NCI-H1694 (cell line): Measurements from ENCODE around the gene MCEMP1.
A peak's percentile ranks its signal among the peaks of the same experiment; 100 is the strongest.

Experiments
- DNase-seq: peaks from one replicate; lab custom pipeline; 2025; lab: John Stamatoyannopoulos, UW

The MCEMP1 gene

DNA sequence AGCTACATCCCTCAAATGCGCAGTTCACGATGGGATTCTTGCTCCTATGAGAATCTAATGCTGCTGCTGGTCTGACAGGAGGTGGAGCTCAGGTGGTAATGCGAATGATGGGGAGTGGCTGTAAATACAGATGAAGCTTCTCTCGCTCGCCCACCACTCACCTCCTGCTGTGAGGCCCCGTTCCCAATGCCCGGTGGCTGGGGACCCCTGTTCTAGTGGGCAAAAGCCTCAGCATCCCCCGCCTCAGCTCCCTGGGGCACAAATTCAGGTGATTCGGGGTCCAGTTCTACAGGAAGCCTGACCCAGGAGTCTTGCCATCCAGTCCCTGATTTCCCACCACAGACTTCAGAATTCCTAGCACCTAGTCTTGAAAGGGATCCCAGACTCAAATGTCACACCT is 4.4 kb upstream of the MCEMP1 start:
- DNase-seq = no peak

GRCh38 chr19:7674010-7675005 is 2.6 kb upstream of the MCEMP1 start:
- peak; percentile 24 for DNase-seq

GRCh38 chr19:7676376-7676775 is 514 bp upstream of the MCEMP1 start:
- no peak for DNase-seq

DNA sequence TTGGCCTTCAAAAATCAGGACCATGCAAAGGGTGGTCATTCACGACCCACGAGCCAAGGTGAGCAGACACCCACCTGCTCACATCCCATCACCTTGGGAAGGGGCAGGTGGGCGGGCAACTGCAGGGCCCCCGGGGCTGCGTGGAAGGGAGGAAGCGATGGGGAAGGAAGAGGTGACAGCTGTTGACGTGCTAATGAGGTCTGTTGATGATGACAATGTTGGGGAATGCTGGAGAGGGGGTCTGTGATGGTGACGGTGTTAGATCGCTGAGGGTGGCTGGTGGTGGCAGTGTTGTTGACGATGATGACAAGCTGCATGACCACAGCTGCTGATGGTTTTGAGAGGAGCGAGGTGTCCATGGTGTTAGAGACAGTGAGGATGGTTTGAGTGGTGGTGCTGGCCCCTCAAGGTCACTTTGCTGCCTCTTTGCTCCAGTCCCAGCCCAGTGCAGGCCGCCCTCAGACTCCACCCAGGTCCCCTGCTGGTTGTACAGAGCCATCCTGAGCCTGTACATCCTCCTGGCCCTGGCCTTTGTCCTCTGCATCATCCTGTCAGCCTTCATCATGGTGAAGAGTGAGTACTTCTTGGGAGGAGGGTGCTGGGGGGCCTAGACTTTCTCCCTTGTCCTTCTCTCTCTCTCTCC is 900 bp downstream of the MCEMP1 start:
- no peak for DNase-seq

GRCh38 chr19:7678971-7679751 is 2.3 kb downstream of the MCEMP1 start:
- DNase-seq = peak; percentile 12

DNA sequence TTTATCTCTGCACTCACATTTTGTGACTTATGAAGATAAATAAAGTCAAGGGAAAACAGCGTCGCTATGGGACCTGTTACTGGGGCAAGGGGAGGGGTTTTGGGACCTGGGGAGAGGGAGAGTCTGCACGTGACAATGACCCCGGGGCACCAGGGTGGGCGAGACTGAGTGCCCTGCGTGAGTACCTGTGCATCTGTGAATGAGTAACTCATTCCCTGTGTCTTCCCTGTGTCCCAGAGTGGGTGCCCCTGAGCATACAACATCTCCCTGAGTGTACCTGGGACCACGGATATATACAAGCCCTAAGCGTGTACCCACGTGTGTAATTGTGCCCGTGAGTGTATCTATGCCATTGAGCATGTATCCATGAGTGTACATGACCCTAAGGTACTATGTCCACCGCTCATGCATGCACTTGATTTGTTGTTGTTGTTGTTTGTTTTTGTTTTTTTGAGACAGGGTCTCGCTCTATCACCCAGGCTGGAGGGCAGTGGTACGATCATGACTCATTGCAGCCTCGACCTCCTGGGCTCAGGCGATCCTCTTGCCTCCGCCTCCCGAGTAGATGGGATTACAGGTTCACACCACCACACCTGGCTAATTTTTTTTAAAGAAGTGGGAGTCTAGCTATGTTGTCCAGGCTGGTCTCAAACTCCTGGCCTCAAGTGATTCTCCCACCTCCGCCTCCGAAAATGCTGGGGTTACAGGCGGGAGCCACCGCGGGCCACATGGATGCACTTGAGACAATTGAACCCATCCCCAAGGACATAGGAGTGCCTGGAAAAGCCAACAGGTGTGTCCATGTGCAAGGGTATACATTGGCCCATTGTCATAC is 3.1 kb downstream of the MCEMP1 start:
- DNase-seq = no peak

- DNase-seq = peak; percentile 43
Observed at GRCh38 chr19:7680606-7681339, 3.9 kb downstream of the MCEMP1 start, which contains the start of gene TRAPPC5. TSS of gene TRAPPC5 (plus strand) at chr19:7680833. CDS start at chr19:7682254, 1,421 bp downstream.

GRCh38 chr19:7681340-7682174 is 4.7 kb downstream of the MCEMP1 start:
- no peak for DNase-seq

- DNase-seq = no peak
Observed at GRCh38 chr19:7682175-7682855, 5.4 kb downstream of the MCEMP1 start.

GRCh38 chr19:7685546-7686445 is 8.9 kb downstream of the MCEMP1 start:
- DNase-seq = no peak

DNA sequence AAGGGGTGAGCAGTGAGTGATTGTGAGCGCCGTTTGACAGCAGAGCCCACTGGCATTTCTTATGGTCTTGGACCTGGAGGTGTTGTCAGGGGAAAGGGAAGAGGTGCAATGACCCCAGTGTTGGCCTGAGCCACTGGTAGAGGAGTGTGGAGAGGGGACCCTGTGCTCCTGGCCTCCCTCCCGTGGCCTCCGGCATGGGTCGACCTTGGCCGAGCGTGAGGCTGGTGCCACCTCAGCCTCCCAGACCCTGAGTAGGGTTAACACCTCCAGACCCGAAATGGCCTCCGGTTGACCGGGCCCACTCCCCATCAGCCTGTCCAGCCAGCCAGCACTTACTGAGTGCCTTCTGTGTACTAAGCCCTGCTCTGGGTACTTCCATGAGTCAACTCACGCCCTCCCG is 10.3 kb downstream of the MCEMP1 start:
- DNase-seq = no peak

GRCh38 chr19:7689165-7689564 is 12.3 kb downstream of the MCEMP1 start:
- no peak for DNase-seq

DNA sequence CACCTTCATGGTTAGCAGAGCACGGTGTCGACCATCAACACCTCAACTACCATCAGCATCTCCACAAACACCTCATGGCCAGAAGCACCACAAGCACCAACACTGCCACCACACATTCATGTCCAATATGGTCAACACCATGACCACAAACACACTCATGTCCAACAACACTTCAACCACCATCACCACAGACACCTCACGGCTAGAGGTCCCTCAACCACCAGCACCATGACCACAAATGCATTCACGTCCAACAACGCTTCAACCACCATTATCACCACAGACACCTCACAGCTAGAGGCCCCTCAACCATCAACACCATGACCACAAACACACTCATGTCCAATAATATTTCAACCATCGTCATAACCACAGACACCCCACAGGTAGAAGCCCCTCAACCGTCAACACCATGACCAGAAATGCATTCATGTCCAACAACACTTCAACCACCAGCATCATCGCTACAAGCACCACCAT is 13.9 kb downstream of the MCEMP1 start:
- DNase-seq = no peak

DNA sequence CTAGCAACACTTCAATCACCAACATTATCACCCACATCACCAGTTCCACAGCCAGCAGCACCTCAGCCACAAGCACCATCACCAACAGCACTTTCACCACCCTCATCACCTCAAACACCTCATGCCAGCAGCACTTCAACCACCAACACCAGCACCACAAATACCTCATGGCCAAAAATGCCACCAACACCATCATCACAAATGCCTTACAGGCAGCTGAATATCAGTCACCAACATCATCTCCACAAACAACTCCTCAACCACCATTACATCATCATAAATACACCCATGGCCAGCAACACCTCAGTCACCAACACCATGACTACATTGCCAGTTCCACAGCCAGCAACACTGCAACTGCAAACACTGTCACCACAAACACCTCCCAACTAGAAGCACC is 14.6 kb downstream of the MCEMP1 start:
- no peak for DNase-seq

DNA sequence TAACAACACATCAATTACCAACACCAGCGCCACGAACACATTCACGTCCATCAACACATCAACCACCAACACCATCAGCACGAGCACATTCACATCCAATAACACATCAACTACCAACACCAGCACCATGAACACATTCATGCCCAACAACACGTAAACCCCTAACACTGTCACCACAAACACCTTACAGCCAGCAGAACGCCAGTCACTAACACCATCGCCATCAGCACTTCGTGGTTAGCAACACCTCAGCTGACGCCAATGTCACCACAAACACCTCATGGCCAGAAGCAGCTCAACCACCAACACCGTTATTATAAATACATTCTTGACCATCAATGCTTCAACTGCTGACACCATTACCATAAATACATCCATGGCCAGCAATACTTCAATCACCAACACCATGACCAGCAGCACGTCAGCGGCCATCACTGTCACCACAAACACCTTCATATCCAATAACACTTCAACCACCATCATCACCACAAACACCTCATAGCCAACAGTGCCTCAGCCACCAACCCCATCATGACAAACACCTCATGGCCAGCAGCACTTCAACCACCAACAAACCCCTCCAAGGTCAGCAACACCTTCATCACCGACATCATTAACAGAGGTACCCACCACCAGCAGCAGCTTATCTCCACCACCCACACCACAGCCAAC is 15.7 kb downstream of the MCEMP1 start:
- no peak for DNase-seq

DNA sequence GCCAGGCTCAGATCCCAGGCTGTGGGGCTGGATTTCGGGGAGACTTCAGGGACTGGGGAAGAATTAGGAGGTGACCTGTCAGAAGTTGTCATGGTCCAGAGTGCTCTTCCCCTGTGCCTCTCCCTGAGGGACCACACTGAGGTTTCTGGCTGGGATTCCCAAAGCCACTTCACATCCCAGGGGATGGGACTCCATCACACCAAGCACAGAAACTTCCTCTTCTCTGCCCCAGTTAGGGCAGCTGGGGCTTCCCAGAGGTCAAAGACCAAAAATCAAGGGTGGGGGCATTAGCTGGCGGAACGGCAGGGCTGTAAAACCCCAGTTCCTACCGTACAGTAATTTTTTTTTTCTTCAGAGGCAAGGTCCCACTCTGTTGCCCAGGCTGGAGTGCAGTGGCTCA is 17.6 kb downstream of the MCEMP1 start:
- no peak for DNase-seq

DNA sequence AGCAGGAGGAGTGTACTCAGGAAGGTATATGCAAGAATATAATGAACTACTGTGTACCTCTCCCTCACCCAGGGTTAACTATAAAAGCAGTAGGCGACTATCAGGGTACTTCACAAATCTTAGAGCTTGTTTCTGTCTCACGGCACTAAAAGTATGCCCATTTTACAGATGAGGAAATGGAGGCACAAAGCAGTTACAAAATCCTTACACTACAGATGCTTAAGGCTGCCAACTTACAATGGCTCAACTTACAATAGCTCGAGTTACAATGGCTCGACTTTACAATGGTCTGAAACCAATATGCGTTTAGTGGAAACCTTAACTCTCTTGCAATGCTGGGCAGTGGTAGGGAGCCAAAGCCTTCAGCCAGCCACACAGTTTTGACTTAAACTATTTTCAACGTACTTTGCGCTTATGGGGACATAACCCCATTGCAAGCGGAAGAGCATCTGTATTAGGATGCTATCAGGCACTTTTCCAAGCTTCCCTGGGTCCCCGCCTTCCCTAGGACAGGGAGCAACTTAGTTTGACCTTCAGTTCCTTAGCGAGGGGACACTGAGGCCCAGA is 20.9 kb downstream of the MCEMP1 start:
- no peak for DNase-seq
